ENCODE results near the gene RHBDF1.
"Not testable (repeated sequence)": the region's sequence is repeated elsewhere in the genome, so short reads cannot be mapped to it uniquely, and the experiment has no call there.

GRCh38 chr16:17062-17765 is 55.2 kb downstream of the RHBDF1 start:
- TF ChIP-seq CTCF, JUNB (IDR thresholded peaks at IDR 0.05): not testable (repeated sequence)
